GM19455 (cell line): ENCODE measurements around the gene KRT7.

Source experiments
- ATAC-seq: cut with Tn5 transposase; IDR thresholded peaks from one replicate; pipeline ENCODE4 v1.9.1; 2021; ENCODE audit not compliant: unreplicated experiment

Gene KRT7

DNA sequence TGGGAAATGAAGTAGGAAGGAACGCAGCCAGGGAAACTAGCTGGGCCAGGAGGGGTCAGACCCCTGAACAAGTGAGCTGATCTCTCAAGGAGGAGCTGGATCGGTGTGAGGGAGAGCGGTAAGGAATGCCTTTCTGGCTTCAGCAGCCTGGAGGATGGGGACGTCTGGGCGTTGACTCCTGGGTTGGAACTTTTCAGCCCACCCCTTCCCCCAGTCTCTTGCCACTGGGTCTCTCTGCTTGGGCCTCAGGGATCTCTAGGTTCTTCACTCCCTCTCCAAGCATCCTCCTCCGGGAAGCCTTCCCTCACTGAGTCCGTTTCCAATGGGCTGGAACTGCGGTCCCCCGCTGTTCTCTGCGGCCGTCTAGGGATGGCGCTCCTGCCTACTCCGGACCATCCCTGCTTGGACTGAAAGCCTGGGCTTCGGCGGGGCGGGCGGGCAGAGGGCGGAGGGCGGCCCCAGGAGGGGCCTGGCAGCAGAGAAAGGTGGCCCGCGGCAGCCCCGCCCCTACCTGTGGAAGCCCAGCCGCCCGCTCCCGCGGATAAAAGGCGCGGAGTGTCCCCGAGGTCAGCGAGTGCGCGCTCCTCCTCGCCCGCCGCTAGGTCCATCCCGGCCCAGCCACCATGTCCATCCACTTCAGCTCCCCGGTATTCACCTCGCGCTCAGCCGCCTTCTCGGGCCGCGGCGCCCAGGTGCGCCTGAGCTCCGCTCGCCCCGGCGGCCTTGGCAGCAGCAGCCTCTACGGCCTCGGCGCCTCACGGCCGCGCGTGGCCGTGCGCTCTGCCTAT lies at the start of gene KRT7:
TSS of gene KRT7 (plus strand) at position 570 of the 788 bp plus-strand sequence. CDS start at position 624, 54 bp downstream.
- ATAC-seq = no peak

DNA sequence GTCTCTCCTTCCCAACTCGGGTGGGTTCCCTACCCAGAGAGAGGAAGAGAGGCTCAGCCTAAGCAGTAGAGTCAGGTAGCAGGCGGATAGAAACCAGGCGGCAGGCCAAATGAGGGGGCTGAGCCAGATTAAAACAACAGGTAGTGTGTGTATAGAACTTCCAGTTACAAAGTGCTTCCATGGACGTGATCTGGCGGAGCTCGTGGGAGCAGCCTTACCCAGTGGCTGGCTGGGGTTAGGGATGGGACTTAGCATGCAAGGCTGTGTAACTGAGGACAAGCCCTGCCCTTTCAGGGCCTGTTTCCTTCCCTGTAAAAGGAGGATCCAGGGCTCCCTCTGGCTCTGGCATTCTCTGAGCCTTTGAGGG lies 49.5 kb upstream of the KRT7 start:
- ATAC-seq = no peak

DNA sequence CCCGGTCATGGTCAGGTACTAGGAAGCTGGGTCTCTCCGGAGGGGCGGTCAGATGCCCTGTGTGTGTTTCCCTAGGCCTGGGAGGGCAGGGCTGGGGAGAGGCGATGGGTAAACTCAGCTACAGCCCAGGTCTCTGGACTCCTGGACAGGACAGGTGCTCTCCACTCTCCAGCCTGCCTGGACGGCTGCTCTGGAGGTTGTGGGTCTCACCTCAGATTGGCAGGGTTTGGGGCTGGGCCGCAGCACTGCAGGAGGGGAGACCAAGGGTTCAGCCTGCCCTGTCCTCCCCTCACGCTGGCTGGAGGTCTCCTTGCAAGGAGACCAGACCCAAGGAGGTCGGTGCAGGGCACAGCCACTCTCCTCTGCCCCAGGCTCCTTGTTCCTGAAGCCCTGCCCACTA lies 49.1 kb upstream of the KRT7 start:
- ATAC-seq = no peak

DNA sequence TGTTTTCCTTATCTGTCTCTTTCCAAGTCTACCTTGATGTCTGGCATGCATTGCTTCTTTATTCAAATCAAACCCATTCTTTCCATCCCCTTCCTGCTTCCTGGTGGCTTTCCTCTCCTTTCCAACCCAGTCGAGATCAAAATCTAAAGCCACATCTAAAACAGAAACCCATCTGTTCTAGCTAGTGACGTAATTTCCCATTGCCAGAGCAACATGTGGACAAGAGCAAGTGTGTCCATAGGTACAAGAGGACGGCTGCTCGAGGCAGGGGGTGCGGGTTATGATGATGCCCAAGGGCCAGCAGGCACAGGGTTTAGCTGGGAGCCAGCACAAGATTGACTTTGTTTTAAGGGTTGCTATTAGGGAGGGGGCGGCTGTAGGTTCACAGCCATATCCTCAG lies 48.2 kb upstream of the KRT7 start:
- ATAC-seq = no peak

DNA sequence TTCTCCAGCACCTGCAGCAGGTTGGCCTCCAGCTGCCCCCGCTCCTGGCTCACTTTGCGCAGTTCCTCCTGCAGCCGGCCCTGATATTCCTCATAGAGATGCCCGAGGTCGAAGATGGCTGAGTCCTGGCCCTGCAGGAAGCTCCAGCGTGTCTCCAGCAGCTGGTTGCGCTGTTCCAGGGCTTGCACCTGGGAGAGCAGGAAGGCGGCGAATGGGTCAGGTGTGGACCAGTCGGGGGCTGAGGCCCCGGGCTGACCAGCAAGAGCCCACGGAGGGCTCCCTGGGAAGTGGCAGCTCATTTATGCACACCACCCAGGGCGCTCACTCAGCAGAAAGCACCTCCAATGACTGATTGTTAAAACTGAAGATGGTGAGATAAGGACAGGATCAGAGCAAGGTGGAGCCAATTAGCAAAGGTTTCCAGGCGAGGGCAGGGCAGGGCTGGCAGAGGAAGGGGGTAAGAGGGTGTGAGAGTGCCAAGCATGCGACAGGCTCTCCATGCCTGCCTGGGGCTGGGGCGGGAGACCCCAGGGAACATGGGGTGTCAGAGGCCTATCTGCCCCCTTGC lies 47.6 kb upstream of the KRT7 start:
- ATAC-seq = no peak

DNA sequence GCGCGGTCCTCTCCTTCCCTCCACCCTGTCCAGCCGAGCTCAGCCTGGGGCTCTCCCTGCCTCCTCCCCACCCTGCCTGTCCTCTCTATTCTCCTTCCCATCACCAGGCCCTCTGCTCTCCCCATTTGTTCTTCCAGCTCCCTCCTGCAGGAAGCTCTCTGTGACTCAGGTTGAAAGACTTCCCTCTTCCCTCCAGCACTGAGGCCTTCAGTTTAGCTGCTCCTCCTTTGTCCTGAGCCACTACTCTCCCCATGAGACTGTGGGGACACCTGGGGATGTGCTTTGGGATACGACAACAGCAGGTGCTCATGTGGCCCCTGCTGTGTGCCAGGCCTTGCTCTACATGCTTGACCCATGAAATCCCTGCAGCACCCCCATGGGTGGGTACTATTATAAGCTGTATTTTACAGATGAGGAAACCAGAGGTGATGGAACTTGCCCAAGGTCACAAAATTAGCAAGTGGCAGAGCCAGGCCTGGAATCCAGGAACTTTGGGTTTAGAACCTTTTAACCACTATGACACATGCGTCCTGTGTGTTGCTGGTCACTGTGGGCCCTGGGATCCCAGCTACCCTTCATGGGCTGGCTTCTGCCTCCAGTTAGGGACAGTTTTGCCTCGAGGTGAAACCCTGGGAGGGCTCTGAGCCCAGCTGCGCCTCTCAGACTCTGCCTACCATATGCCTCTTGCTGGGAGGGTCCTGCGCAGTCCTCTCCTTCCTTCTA lies 46.8 kb upstream of the KRT7 start:
- ATAC-seq = no peak

DNA sequence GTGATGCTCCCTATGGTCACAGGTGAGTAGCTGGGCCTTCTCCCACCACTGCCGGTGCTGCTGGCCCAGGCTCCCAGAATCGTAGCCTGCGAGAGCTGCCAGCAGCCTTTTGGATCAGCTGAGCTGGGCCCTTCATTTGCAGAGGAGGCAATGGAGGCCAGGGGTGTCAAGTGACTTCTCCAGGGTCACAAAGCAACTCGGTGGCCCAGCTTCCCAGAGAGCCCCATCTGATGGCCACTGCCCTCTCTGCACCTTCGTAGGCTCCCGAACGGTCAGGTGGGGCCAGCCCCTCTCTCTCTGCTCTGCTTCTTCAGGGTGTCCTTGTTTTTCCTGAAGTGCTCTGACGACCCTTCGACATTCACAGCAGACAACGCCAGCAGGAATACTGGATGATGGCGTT lies 45.8 kb upstream of the KRT7 start:
- ATAC-seq = no peak

DNA sequence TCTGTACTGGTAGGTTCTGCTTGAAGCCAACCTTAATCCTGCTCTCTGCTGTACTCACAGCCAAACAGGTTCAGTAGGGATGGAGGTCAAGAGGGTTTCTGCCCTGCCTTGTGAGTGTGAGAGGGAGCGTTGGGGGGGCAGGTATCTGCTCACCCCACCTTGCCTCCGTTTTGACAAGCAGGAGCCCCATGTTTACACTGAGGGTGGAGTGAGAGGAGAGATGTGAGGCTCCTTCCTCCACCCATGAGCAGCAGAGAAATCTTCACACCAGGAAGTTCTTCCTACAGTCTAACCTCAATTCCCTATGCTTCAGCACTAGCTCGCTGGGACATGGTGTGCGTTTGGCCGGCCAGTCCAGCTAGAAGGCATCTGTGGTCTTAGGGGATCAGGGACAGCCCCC lies 45.4 kb upstream of the KRT7 start:
- ATAC-seq = no peak

DNA sequence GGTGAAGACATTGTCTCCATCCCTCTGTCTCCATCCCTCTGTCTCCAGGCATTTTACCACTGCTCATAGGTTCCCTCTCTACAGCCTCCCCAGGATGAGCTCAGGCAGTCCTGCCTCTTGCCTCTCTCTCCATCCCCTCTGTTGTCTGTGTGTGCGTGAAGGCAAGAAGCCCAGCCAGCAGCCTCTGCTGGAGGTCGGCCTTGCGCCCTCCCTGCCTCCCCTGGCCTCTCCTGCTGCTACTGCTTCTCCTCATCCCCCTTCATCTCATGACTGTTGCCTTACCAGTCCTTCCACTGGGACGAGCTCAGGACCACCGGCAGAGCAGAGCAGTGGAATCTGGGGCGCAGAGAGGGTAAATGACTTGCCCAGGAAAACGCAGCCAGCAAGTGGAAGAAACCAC lies 44.4 kb upstream of the KRT7 start:
- no peak for ATAC-seq

DNA sequence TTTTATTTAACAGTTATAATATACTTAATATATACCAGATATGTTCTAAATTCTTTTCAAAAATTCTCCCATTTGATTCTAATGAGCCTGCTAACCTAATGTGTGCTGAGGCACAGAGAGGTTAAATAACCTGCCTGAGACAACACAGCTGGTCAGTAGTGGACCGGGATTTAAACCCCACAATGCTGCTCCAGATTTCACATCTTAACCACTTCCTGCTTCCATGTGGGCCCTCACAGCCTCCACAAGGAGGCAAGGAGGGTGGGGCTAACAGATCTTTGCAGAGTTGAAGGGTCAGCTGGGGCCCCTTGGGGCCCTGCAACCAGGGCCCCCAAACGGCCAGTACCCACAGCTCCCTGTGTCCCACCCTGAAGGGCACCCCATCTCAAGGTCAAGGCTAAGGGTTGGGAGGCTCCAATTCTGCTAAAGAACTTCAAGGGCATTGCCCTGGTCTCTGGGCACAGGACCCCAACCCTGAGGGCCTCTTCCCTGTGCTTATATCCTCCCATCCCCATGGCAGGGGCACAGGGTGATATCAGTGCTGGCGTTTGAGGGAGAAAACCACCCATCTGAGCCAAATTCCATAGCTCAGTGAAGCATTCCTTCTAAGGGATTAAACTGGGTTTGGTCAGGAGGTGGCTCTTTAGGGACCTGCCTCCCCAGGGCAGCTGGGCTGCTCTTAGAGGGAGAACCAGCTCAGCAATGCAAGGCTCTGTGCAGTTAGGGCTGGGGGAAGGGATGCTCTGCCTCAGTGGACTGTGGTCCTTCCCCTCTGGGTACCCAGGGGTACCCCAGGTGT lies 43.5 kb upstream of the KRT7 start:
- no peak for ATAC-seq

DNA sequence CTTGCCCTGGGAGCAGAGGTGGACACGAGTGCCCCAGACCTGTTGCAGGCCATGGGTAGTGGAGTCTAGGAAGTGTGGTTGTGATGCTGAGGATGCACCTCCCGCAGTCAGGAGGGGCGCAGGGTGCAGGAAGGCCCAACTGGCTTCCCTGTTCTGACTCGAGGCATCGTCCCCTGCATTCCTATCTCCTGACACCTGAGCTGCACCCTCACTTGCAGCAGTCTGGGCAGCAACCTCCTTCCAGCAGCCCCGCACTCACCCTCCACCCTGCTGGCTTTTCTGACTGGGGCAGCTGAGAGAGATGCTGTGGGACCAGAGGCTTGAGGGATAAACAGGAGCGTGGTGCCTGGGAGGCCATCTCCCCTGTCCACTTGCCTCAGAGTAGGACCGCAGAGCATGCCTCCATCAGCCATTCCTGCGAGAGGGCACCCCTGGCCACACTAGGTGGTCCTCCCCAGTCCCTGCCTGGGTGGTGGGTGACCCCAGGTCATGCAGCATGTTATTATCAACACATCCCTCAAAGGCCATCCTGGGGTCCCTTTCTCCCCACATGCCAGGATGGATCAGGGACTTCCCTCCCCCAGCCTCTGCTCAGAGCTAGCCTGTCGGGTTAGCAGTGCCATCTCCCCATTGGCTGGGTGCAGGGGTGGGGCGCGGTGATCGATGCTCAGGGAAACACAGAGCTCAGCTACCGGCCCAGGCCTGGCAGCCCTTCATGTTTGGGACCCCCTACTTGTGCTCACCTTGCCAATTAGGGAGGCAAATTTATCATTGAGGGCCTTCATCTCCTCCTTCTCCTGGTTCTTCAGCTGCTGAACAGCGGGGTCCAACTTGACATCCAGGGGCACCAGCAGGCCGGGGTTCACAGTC lies 41.9 kb upstream of the KRT7 start:
- no peak for ATAC-seq

DNA sequence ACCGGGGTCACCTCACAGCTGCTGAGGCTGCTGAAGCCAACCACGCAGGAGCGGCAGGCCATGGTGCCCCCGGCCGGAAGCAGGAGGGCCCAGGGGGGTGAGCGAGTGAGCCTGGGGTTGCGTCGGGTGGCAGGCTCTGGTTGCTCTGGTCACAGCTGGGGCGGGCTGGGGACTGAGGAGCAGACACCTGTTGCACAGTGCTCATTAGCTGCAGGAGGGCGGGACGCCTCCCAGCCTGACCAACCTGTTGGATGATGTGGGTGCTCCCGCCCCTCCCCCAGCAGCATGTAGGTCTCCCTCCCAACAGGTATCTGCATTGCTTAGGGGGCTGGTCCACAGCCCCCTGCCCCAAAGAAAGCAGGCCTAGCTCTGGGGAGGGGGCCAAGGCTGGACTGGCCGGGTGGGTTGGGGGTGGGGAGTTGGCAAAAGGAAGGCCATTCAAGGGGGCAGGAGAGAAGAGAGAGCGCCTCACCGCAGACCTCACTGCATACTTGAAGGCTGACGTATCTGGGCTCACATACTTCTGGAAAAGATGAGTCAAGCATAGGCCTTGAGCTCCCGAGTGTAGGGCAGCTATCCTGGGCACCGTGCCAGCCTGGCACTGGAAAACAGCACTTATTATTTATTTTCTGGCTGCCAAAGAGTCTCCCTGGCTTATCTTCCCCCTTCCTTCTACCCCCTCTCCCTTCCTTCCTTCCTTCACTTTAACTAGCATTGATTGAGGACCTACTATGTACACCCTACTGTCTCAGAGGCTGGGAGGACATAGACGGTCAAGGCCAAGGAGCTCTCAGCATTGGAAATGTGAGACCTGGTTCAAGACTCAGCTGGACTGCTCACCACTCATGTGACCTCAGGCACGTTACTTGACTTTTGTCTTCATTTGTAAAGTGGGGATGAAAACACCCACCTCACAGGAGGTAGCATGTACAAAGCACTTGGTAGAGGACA lies 40.9 kb upstream of the KRT7 start, which contains the start of gene KRT80:
TSS of gene KRT80 (minus strand) at position 174 of the 951 bp plus-strand sequence. CDS start at position 62, 112 bp downstream.
- ATAC-seq = no peak

DNA sequence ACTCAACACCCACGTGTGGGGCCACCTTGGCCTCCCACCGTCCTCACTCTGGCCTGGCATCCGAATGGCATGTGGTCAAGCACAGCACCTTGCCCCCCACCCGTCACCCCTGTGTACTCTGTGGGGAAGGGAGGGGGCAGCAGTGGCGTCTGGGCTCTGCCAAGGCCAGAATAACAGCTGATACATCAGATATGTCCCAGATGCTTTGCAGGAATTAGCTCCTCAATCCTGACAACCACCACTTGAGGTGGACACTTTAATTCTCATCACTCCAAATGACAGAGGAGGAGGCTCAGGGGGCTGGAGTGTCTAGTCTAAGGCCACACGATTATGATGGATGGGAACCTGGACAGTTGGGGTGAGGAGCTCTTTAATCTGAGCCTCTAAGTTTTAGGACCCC lies 39.5 kb upstream of the KRT7 start:
- ATAC-seq = no peak

DNA sequence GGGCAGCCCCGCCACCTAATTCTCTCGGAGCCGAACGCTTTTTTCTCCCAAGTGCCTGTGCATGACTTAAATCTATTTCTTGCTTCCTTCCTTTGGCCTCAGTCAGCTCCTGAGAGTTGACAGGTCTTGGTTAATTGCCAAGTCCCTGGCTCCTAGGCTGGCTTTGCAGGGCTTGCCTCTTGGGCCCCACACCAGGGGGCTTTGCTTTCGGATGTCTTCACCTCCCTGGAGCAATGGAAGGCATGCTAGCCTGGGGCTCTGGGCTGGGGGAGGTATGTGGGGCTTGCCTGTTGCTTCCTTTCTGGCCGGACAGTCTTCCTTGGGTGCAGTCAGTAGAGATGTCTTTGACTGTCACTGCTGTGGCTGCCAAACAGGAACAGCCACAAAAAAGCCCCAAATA lies 39.1 kb upstream of the KRT7 start:
- no peak for ATAC-seq

DNA sequence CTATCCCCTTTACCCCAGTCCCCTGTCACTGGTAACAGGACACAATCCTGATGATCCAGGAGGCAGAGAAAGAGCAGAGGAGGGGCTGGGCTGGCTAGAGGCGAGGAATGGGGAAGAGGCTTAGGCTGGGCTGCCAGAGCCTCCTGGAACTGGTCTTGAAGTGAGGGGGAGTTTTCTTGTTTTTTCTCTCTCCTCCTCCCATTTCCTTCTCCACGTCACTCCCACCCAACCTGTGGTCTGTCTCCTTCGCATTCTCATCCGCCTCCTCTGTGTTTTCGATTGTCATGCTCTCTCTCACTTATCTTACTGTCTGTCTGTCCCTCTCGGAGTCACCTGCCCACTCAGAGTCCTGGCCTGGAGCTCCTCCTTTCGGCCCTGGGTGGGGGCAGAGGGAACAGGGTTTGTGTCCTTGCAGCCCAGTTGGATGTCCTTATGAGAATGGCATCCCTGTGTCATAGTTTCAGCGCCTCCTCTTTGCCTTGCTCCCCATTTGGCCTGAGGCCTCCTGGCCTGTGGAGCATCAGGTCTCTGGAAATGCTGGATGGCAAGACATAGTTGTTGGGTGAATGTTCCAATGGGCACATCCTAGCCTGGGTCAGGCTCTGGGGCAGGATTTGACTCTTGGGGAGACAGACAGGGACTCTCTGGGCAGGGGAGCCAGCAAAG lies 37.8 kb upstream of the KRT7 start:
- ATAC-seq = no peak

DNA sequence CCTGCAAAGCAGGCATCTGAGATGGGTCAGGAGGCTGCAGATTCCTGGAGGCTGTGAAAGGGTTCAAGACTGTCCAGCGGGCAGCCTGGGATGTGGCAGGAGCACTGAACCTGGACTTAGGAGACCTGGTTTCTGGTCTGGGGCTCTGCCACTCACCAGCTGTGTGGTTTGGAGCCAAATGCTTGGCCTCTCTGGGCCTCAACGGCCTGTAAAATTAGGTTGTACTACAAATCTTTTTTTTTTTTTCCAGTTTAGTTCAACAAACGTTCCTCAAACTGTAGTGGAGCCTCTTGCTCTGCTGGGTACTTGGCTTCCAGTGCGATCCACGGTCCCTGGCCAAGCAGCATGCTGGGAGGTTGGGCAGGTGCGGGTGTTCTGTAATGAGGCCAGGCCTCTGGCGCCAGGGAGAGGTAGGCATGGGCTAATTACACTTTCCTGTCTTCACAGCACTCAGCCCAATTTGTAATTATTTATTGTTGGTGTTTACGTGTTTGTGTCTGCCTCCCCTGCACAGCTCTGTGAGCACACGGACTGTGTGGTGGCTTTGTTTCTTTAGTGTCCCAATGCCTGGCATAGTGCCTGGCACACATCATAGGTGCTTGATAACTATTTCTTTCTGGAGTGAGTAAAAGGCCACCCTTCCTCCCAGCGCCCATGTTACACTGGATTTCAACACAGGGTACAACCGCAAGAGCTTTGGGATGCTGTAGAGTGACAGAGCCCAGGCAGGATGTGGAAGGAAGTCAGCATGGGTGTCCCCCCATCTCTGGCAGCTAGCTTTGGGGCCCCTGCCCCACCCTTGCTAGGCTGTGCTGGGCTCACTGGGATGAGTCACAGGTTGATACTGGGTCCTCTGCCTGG lies 35.4 kb upstream of the KRT7 start:
- no peak for ATAC-seq

DNA sequence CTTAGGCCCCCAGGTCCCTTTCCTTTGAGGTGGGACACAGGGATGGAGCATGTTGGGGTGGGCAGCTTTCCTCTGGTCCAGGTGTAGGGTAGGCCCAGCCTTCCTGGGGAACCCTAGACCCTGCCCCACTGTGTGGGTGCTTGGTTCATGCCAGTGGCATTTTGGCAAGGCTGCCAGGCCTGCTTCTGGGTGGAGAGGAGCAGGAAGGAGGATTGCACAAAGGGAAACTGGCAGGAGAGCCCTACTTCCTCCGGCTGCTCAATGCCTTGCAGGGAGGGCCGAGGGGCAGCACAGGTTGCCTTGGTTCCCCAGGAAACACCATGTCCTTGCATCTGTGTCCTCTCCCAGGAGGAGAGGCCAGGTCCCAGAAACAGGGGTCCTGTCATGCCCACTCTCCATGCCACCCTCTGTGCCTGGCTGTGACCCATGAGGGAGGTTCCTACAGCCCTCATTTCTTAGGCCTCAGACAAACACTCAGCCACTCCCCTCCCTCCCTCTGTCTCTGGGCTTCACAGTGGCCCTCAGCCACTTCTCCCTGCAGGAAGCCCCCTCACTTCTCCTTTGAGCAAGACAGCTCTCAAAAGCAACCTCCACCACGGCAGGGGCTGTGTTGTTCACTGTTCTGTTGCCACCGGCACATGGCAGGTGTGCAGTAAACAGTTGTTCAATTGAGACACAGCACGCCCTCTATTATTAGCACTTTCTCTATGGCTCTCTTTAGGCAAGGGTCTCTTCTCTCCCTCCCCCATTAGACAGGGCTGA lies 34.4 kb upstream of the KRT7 start:
- no peak for ATAC-seq
